ENCODE results near the gene MRPL33.

MRPL33 gene

GRCh38 chr2:27779417-27780055, 8.0 kb downstream of the MRPL33 start:
- DNase-seq = no peak

GRCh38 chr2:27781496-27781895, 10.0 kb downstream of the MRPL33 start:
- no peak for DNase-seq

- DNase-seq = no peak
These were observed 11.2 kb downstream of the MRPL33 start for GRCh38 chr2:27782701-27783100.

- DNase-seq = no peak
These were observed 19.3 kb downstream of the MRPL33 start for GRCh38 chr2:27790796-27791195.

- DNase-seq = peak; percentile 63
These were observed 21.2 kb downstream of the MRPL33 start for GRCh38 chr2:27792759-27793158.

- DNase-seq = no peak
These were observed 23.7 kb downstream of the MRPL33 start for GRCh38 chr2:27795093-27795834.

- no peak for DNase-seq
These were observed 24.4 kb downstream of the MRPL33 start for GRCh38 chr2:27795868-27796277.

GRCh38 chr2:27796791-27797765, 25.6 kb downstream of the MRPL33 start:
- no peak for DNase-seq

GRCh38 chr2:27797841-27798240, 26.3 kb downstream of the MRPL33 start:
- no peak for DNase-seq

GRCh38 chr2:27798486-27798885, 27.0 kb downstream of the MRPL33 start:
- DNase-seq = no peak

- peak; percentile 100 for DNase-seq
These were observed 27.6 kb downstream of the MRPL33 start for GRCh38 chr2:27798948-27799645.

- no peak for DNase-seq
These were observed 28.1 kb downstream of the MRPL33 start for GRCh38 chr2:27799646-27800010.

- DNase-seq = no peak
These were observed 29.3 kb downstream of the MRPL33 start for GRCh38 chr2:27800856-27801255.

- no peak for DNase-seq
These were observed 31.0 kb downstream of the MRPL33 start for GRCh38 chr2:27802547-27802946.

GRCh38 chr2:27803046-27803445, 31.5 kb downstream of the MRPL33 start:
- no peak for DNase-seq

- DNase-seq = peak; percentile 45
These were observed 32.6 kb downstream of the MRPL33 start for GRCh38 chr2:27804146-27804545.

GRCh38 chr2:27805180-27805579, 33.7 kb downstream of the MRPL33 start:
- DNase-seq = no peak

- DNase-seq = no peak
These were observed 35.0 kb downstream of the MRPL33 start for GRCh38 chr2:27806311-27807059.

- DNase-seq = peak; percentile 38
These were observed 36.0 kb downstream of the MRPL33 start for GRCh38 chr2:27807476-27807875.

GRCh38 chr2:27808418-27808817, 36.9 kb downstream of the MRPL33 start:
- DNase-seq = no peak

- no peak for DNase-seq
These were observed 37.5 kb downstream of the MRPL33 start for GRCh38 chr2:27808984-27809383.

GRCh38 chr2:27809761-27810241, 38.3 kb downstream of the MRPL33 start:
- peak; percentile 79 for DNase-seq

All from HCEC 1CT (cell line).